ENCODE data around the gene GULP1. TPM values are rescaled to one million over a fixed set of nuclear protein-coding genes. Genes with fewer than 3 reads are reported as not detected.

Gene GULP1, protein sequence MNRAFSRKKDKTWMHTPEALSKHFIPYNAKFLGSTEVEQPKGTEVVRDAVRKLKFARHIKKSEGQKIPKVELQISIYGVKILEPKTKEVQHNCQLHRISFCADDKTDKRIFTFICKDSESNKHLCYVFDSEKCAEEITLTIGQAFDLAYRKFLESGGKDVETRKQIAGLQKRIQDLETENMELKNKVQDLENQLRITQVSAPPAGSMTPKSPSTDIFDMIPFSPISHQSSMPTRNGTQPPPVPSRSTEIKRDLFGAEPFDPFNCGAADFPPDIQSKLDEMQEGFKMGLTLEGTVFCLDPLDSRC
- 27.7 and 32.2 TPM in 2 replicates for total RNA-seq

DNA sequence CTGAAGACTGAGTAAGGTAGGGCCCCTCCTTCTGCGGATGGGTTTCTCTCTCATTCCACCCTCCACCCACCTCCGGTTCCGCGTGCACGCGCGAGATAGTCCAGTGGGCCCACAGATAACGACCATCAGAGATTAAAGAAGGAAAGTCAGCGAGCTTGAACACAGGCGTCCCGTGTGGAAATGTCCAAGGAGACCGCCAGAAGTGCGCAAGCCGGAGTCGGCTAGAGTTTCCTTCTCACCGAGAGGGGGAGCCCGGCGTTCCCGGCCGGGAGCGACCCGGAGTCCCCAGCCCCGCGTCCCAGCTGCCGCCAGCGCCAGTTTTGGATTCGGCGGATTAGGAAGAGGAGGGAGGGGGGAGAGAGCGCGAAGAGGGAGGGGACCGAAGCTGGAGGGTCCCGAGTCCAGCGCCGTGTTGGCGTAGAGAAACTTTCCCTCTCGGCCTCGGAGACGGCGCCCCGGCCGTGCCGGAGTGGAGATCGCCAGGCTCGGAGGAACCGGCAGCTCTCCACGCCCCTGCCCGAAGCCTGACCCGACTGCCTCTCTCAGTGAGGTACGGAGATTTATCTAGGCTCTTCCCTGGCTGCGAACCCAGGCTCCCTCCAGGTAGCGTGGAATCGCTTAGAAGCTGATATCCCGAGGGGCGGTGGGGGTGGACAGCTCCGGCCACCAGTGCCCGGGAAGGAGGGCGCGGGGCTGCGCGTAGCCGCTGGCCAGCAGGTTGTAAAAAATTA lies at the start of gene GULP1:
Gene GULP1 (plus strand): TSS at position 258 of the 731 bp plus-strand sequence. CDS start 185,829 bp downstream, outside the sequence.

Small RNA genes lying within 50 kb of the gene (small RNA-seq; reads per million reads assigned to genes)
- gene MIR561 = 3.5 reads per million, percentile 70 among the genes with 10 or more reads in this experiment
- not detected for gene RNA5SP114
